Adrenal gland (tissue), 12 donors: Measurements from ENCODE around the gene IL16. TPM values are rescaled to one million over a fixed set of nuclear protein-coding genes. Genes with fewer than 3 reads are reported as not detected.

ENCODE experiments used
- DNase-seq, 7 donors: peaks; one replicate each; pipeline ENCODE4 v3.0.0-alpha.2; 2019 to 2020
- H3K27ac ChIP-seq, 5 donors: fragments of 200-600 bp; sonication (generic) in 4 of 5; 1 replicate in 3 of 5; 2 replicates in 2 of 5; pipeline versions ENCODE4 v1.5.1 to v1.8.0; 2016 to 2020; ENCODE audit warnings: mild to moderate bottlenecking in 1 of 5
- H3K27me3 ChIP-seq: fragments of 200-600 bp; 2 replicates; pipeline ENCODE4 v1.8.0; 2021
- H3K36me3 ChIP-seq, 2 donors: fragments of 200-600 bp; replicated peaks in 1 of 2; 1 replicate in 1 of 2; 2 replicates in 1 of 2; pipeline versions ENCODE4 v1.5.1 to v1.8.0; 2018 to 2022
- H3K4me1 ChIP-seq, 2 donors: fragments of 200-600 bp; replicated peaks in 1 of 2; 1 replicate in 1 of 2; 2 replicates in 1 of 2; pipeline versions ENCODE4 v1.5.1 to v1.8.0; 2018 to 2021
- H3K4me3 ChIP-seq, 4 donors: fragments of 200-600 bp; sonication (generic) in 3 of 4; one replicate each; pipeline ENCODE4 v1.5.1; 2016 to 2018
- H3K9me3 ChIP-seq, 3 donors: fragments of 200-600 bp; sonication (generic) in 1 of 3; replicated peaks in 1 of 3; 1 replicate in 2 of 3; 2 replicates in 1 of 3; pipeline versions ENCODE4 v1.5.1 to v1.8.0; 2016 to 2021
- POLR2A ChIP-seq, 2 donors: fragments of 450-650 bp; IDR thresholded peaks; one replicate each; pipeline ENCODE4 v1.6.1; 2017; ENCODE audit warnings: antibody characterized with exemption in 2 of 2, mild to moderate bottlenecking in 2 of 2, moderate library complexity in 1 of 2
- WGBS, 4 donors: extraction: QIAGEN DNeasy Blood & Tissue Kit in 2 of 4; methylation state at CpG; one replicate each; pipeline versions ENCODE4 v1.1.5 to v1.1.7; 2013 to 2017; 5-methylcytosine and 5-hydroxymethylcytosine counted together
- intact Hi-C, 2 donors: fragments of 100-400 bp; cut with DNase I; formaldehyde crosslinking; loops; one replicate each; pipeline versions ENCODE4 v1.14.1 to v1.15.0; 2022 to 2023
- polyA plus RNA-seq, 3 donors: library from polyadenylated mRNA; stranded (reverse); fragments of 200-250 nt in 2 of 3; fragments of 350-450 nt in 1 of 3; fragmentation: Illumina TruSeq in 1 of 3; extraction: RNeasy Lipid Tissue Mini Kit (QIAGEN cat#74804) in 1 of 3; gene quantifications; one replicate each; pipeline ENCODE4 v1.2.3, GENCODE V29; 2013 to 2014
- total RNA-seq, 9 donors: library from RNA; depleted of rRNA in 4 of 9; stranded (reverse); fragments of >200 nt in 4 of 9; fragments of 120-200 nt in 1 of 9; fragmentation: NEBNext Ultra II Directional in 1 of 9; extraction: Animal tissue kit (Norgen Biotek cat#: 25700) in 1 of 9; gene quantifications; one replicate each; pipeline versions ENCODE4 v1.1.0 to v1.2.4, GENCODE V29; 2013 to 2023
- TF ChIP-seq, protein P1 (sequence below), 6 experiments: fragments of 450-650 bp in 4 of 6; fragments of 200-600 bp in 2 of 6; sonication (generic) in 1 of 6; IDR thresholded peaks; 1 replicate in 5 of 6; 2 replicates in 1 of 6; pipeline versions ENCODE4 v1.5.1 to v1.8.0; 2016 to 2021; ENCODE audit warnings: antibody characterized with exemption in 6 of 6, mild to moderate bottlenecking in 2 of 6, moderate library complexity in 1 of 6
- donor health status: healthy with polysubstance abuse.
- donor health status: Bipolar disorder and iron deficiency.
- donor health status: DM: yes; HTN: yes; CAD: no.
- donor health status: DM: no; HTN: no; CAD: no.
- donor health status: DM: no; HTN: no; CAD: no.
- donor health status: DM: yes; HTN: yes; CAD: no.

The IL16 gene
- total and polyA plus RNA-seq, 12 donors, result 2.2 to 16.0 (median 6.3) TPM

DNA sequence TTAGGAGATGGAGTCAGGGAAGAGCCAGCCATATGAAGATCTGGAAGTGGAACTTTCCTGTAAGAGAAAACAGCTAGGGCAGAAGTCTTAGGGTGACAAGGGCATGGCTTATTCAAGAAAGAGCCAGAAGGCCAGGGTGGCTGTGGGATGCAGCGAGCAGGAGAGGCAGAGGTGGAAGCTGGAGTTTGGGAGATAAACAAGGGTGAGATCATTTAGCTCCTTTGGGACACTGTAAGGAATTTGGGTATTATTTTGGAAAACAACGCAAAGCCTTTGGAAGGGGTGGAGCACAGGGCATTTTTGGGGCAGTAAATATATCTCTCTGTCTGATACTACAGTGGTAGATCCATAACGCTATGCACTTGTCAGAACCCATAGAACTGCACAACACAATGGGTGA lies 5.0 kb upstream of the IL16 start:
- intact Hi-C loops, result no loop called here
- DNase-seq, result no peak
- Histone ChIP-seq H3K4me3 (no peak overlapping the region), H3K27me3 (peaks cover 8% of the 10 kb centered on the region), H3K27ac (peak overlapping the region in 2 of 5 donors; percentile 24 to 82), H3K9me3 (no peaks in the 10 kb centered on the region), H3K4me1 (no peaks in the 10 kb centered on the region), H3K36me3 (no peaks in the 10 kb centered on the region)
- TF ChIP-seq, protein P1, sequence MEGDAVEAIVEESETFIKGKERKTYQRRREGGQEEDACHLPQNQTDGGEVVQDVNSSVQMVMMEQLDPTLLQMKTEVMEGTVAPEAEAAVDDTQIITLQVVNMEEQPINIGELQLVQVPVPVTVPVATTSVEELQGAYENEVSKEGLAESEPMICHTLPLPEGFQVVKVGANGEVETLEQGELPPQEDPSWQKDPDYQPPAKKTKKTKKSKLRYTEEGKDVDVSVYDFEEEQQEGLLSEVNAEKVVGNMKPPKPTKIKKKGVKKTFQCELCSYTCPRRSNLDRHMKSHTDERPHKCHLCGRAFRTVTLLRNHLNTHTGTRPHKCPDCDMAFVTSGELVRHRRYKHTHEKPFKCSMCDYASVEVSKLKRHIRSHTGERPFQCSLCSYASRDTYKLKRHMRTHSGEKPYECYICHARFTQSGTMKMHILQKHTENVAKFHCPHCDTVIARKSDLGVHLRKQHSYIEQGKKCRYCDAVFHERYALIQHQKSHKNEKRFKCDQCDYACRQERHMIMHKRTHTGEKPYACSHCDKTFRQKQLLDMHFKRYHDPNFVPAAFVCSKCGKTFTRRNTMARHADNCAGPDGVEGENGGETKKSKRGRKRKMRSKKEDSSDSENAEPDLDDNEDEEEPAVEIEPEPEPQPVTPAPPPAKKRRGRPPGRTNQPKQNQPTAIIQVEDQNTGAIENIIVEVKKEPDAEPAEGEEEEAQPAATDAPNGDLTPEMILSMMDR (IDR thresholded peaks at IDR 0.05), result no peak
- no peak for TF ChIP-seq POLR2A (IDR thresholded peaks at IDR 0.05)
- WGBS, 4 donors, result 78 to 81% (median 80%) methylated on average over 3 of the region's 3 CpGs

DNA sequence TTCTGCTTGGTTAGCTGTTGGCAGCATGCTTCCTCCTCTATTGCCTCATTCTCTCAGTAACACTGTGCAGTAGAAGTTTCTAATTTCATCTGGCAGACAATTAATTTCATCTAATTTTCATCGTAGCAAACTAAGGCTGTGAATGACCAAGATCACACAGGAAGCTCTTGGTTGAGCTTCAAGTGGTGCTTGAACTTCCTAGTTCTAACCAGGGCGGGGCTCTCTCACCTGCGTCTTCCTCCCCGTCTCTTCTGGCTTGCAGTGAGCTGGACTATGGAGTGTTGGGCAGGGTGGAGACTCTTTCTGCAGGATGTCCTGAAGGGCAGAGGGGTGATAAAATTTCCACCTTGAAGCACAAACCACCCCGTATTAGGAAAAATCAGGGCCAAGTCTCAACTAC lies 2.0 kb upstream of the IL16 start:
- TF ChIP-seq, protein P1 (IDR thresholded peaks at IDR 0.05), result no peak
- TF ChIP-seq POLR2A (IDR thresholded peaks at IDR 0.05), result no peak
- no peak overlapping the region for H3K4me3 ChIP-seq
- H3K27me3 ChIP-seq, result peaks cover 8% of the 10 kb centered on the region
- H3K9me3 ChIP-seq, result no peaks in the 10 kb centered on the region
- DNase-seq, result no peak
- no peaks in the 10 kb centered on the region for H3K4me1 ChIP-seq
- no peaks in the 10 kb centered on the region for H3K36me3 ChIP-seq
- H3K27ac ChIP-seq, result no peak overlapping the region
- whole genome bisulfite sequencing, 4 donors, result 71 to 81% (median 75%) methylated on average over 5 of the region's 5 CpGs
- intact Hi-C loops, result no loop called here

DNA sequence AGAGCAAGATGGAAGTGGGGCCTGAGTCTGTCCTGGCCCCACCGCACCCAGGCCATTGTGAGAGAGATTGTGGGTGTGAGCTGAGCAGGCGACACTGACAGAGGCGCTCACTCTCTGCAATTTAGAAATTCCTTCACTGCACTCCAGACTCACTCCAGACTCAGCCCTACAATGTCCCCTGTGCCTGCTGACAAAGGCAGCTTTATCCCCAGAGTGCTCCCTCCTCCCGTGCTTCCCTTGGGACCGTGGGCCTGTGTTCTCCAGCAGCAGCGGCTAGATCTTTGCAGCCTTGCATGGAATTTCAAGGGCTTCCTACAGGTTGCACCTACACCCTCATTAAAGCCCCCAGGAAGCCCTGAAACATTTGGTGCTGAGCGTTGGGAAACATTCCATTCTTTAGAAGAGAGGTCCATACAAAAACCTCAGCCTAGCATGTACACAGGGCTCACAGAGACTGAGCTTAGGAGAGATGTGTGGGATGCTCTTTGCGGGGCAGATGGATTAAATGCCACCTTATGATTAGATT lies 1.3 kb upstream of the IL16 start:
- H3K36me3 ChIP-seq, result no peaks in the 10 kb centered on the region
- TF ChIP-seq POLR2A (IDR thresholded peaks at IDR 0.05), result no peak
- TF ChIP-seq, protein P1 (IDR thresholded peaks at IDR 0.05), result no peak
- intact Hi-C loops, result no loop called here
- no peak overlapping the region for H3K4me3 ChIP-seq
- no peak for DNase-seq
- H3K27ac ChIP-seq, result peak overlapping the region in 1 of 5 donors; percentile 53
- WGBS, 4 donors, result 60 to 74% (median 68%) methylated on average over 8 of the region's 8 CpGs
- H3K27me3 ChIP-seq, result peaks cover 8% of the 10 kb centered on the region
- no peaks in the 10 kb centered on the region for H3K4me1 ChIP-seq
- H3K9me3 ChIP-seq, result no peaks in the 10 kb centered on the region

DNA sequence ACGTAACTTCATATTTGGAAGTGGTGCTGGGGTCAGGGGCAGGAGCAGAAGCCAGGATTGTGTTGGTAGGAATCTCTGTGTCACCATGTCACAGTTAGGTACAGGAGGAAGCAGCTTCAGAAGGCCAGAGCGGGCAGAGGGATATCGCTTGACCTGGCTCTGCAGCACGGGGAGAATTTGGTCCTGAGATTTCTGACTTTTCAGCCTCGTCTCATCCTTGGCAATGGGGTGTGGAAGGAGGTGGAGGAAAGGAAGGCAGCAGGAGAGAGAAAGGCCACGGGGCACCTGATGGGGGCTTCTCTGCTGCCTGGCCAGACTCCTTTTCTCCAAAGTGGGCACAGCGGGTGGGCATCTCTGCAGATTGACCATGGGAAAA lies 564 bp downstream of the IL16 start:
- Histone ChIP-seq H3K4me3 (no peak overlapping the region), H3K36me3 (no peaks in the 10 kb centered on the region), H3K4me1 (no peaks in the 10 kb centered on the region), H3K27me3 (peaks cover 8% of the 10 kb centered on the region), H3K27ac (no peak overlapping the region), H3K9me3 (no peaks in the 10 kb centered on the region)
- WGBS, 4 donors, result 58 to 89% (median 76%) methylated on average over 4 to 7 of the region's 7 CpGs
- DNase-seq, result no peak
- no peak for TF ChIP-seq POLR2A (IDR thresholded peaks at IDR 0.05)
- TF ChIP-seq, protein P1 (IDR thresholded peaks at IDR 0.05), result no peak
- intact Hi-C loops, result no loop called here
